HL-60 (cell line): ENCODE data around the gene ZNF462.

ENCODE experiments used
- DNase-seq, 2 experiments: peaks; one replicate each; pipeline ENCODE4 v3.0.0-alpha.2; 2010 to 2020; ENCODE audit warnings: low read depth in 1 of 2, low spot score in 1 of 2
- H3K27ac ChIP-seq: fragments of 250-450 bp; sonication (Bioruptor Pico); replicated peaks from 2 replicates; pipeline ENCODE4 v1.5.1; 2020; ENCODE audit warnings: mild to moderate bottlenecking, moderate library complexity
- H3K27me3 ChIP-seq: fragments of 250-450 bp; sonication (Bioruptor Pico); 2 replicates; pipeline ENCODE4 v1.5.1; 2021; ENCODE audit warnings: mild to moderate bottlenecking, moderate library complexity; ENCODE audit not compliant: insufficient read depth, poor library complexity, severe bottlenecking
- H3K4me3 ChIP-seq: replicated peaks from 2 replicates; pipeline ENCODE4 v1.5.1; 2011; ENCODE audit warnings: mild to moderate bottlenecking, control low read depth, low read length; ENCODE audit not compliant: insufficient read depth
- GABPA ChIP-seq: IDR thresholded peaks from 2 replicates; pipeline ENCODE4 v1.6.1; 2012; ENCODE audit warnings: low read depth
- POLR2AphosphoS5 ChIP-seq: IDR thresholded peaks from 2 replicates; pipeline ENCODE4 v1.6.1; 2012; ENCODE audit warnings: low read depth
- SPI1 ChIP-seq: IDR thresholded peaks from 2 replicates; pipeline ENCODE4 v1.6.1; 2012; ENCODE audit warnings: low read depth, mild to moderate bottlenecking, borderline replicate concordance
- TF ChIP-seq, protein P1 (sequence below): IDR thresholded peaks from 2 replicates; pipeline ENCODE4 v1.6.1; 2012; ENCODE audit warnings: low read depth; ENCODE audit not compliant: insufficient replicate concordance
- TF ChIP-seq, protein P2 (sequence below): IDR thresholded peaks from one replicate; pipeline ENCODE4 v1.5.1; 2011; ENCODE audit warnings: low read length, control low read depth, inconsistent platforms; ENCODE audit not compliant: insufficient read depth

The ZNF462 gene

DNA sequence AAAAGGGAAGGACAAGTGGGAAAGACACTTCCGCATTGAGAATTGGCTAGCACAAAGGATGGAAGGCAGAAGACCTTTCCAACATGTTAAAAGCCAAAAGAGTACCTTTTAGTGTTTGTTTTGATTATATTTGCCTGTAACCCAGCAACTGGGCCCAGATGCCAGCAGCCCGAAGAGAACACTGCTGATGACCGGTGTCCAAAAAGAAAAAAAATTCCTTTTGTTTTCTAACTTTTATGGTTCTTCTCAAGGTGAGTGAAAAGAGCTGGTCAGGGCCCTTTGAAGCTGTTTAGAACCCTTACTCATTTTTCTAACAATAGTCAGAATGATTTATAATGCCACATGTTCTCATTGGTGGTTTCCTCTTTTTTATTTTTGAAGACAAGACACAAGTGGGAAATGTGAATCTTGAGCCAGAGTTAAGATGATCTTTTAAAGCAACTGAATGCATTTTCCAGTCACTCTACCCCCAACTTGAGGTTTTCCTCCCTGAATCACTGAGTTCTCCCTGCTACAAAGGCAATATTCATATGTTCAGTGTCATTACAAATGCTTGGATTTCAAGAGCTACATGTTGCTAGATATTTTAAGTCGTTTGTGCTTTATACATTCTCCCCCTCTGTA lies 32.3 kb upstream of the ZNF462 start:
- TF ChIP-seq GABPA: no peak
- no peak for TF ChIP-seq SPI1
- no peak for TF ChIP-seq POLR2AphosphoS5
- TF ChIP-seq, protein P1, sequence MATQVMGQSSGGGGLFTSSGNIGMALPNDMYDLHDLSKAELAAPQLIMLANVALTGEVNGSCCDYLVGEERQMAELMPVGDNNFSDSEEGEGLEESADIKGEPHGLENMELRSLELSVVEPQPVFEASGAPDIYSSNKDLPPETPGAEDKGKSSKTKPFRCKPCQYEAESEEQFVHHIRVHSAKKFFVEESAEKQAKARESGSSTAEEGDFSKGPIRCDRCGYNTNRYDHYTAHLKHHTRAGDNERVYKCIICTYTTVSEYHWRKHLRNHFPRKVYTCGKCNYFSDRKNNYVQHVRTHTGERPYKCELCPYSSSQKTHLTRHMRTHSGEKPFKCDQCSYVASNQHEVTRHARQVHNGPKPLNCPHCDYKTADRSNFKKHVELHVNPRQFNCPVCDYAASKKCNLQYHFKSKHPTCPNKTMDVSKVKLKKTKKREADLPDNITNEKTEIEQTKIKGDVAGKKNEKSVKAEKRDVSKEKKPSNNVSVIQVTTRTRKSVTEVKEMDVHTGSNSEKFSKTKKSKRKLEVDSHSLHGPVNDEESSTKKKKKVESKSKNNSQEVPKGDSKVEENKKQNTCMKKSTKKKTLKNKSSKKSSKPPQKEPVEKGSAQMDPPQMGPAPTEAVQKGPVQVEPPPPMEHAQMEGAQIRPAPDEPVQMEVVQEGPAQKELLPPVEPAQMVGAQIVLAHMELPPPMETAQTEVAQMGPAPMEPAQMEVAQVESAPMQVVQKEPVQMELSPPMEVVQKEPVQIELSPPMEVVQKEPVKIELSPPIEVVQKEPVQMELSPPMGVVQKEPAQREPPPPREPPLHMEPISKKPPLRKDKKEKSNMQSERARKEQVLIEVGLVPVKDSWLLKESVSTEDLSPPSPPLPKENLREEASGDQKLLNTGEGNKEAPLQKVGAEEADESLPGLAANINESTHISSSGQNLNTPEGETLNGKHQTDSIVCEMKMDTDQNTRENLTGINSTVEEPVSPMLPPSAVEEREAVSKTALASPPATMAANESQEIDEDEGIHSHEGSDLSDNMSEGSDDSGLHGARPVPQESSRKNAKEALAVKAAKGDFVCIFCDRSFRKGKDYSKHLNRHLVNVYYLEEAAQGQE: no peak
- TF ChIP-seq, protein P2, sequence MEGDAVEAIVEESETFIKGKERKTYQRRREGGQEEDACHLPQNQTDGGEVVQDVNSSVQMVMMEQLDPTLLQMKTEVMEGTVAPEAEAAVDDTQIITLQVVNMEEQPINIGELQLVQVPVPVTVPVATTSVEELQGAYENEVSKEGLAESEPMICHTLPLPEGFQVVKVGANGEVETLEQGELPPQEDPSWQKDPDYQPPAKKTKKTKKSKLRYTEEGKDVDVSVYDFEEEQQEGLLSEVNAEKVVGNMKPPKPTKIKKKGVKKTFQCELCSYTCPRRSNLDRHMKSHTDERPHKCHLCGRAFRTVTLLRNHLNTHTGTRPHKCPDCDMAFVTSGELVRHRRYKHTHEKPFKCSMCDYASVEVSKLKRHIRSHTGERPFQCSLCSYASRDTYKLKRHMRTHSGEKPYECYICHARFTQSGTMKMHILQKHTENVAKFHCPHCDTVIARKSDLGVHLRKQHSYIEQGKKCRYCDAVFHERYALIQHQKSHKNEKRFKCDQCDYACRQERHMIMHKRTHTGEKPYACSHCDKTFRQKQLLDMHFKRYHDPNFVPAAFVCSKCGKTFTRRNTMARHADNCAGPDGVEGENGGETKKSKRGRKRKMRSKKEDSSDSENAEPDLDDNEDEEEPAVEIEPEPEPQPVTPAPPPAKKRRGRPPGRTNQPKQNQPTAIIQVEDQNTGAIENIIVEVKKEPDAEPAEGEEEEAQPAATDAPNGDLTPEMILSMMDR: no peak

DNA sequence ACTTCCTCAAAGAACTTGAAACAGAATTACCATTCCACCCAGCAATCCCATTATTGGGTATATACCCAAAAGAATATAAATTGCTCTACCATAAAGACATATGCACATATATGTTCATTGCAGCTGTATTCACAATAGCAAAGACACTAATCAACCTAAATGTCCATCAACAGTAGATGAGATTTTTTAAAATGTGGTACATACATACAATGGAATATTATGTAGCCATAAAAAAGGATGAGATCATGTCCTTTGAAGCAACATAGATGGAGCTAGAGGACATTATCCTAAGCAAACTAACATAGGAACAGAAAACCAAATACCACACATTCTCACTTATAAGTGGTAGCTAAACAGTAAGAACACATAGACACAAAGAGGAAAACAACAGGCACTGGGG lies 28.1 kb upstream of the ZNF462 start:
- TF ChIP-seq GABPA (no peak), POLR2AphosphoS5 (no peak), SPI1 (no peak)
- TF ChIP-seq, protein P1: no peak
- TF ChIP-seq, protein P2: no peak
- H3K27me3 ChIP-seq: no peaks in the 10 kb centered on the region
- H3K27ac ChIP-seq: no peak overlapping the region

More for the DNA sequence above, 32.3 kb upstream of the ZNF462 start:
- Histone ChIP-seq H3K27ac (no peak overlapping the region), H3K4me3 (no peak overlapping the region), H3K27me3 (no peaks in the 10 kb centered on the region)
- no peak for DNase-seq

DNA sequence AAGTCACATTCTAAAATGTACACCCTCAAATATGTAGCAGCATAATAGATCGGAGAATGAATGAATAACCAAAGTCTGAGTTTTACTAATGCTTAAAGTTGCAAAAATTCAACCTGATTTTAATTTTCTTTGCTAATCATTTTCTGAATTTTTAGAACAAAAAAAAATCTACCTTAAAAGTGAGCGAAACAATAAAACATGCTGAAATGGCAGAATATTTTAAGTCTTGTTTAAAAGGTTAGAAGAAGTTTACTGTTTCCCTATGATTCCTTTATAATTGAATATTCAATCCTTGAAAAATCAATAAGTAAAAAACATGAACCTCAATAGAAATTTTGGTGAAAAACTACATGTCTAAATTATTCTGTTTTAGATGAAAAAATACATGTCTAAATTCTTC lies 27.1 kb upstream of the ZNF462 start:
- no peak for DNase-seq
- Histone ChIP-seq H3K27me3 (no peaks in the 10 kb centered on the region), H3K27ac (no peak overlapping the region), H3K4me3 (no peak overlapping the region)
- no peak for TF ChIP-seq SPI1

More for the DNA sequence above, 28.1 kb upstream of the ZNF462 start:
- H3K4me3 ChIP-seq: no peak overlapping the region
- DNase-seq: no peak

DNA sequence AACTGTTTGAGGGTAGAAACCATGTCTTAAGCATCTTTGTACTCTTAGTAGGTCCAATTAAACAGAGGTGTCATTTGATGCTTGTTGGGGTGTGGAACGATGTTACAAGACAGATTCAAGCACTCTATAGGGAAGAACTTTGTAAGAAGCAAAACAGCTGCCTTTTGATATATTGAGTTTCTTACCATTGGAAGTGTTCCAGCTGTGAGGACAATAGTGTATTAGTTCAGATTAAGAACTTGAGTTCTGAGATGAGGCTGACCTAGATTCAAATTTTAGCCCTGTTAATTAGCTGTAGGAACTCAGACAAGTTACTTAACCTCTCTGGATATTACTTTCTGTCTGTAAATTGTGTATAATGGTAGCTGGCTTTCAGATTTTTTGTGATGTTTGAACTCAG lies 19.6 kb upstream of the ZNF462 start:
- Histone ChIP-seq H3K27me3 (no peaks in the 10 kb centered on the region), H3K4me3 (no peak overlapping the region), H3K27ac (no peak overlapping the region)
- no peak for TF ChIP-seq SPI1
- no peak for DNase-seq

DNA sequence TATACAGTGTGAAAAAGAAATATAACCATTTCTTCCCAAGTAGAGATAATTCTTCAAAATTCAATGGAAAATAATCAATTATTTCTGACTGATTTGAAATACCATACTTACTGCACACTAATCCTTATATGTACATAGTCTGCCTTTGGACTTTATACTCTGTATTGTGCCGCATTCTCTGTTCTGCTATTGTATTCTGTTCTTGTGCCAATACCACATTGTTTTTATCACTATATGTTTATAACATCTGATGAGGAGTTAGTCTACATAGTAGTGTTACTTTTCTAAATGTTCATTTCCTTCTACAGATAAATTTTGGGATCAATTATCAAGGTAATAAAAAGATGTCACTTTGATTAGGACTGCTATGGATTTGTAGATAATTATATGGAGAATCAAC lies 16.7 kb upstream of the ZNF462 start:
- Histone ChIP-seq H3K27ac (no peak overlapping the region), H3K4me3 (no peak overlapping the region), H3K27me3 (no peaks in the 10 kb centered on the region)
- no peak for TF ChIP-seq SPI1
- TF ChIP-seq, protein P1: no peak
- TF ChIP-seq GABPA: no peak
- no peak for TF ChIP-seq POLR2AphosphoS5
- TF ChIP-seq, protein P2: no peak
- DNase-seq: no peak
